Measurements from ENCODE around the gene PPTC7.
A peak's percentile ranks its signal among the peaks of the same experiment; 100 is the strongest.

PPTC7 gene

DNA sequence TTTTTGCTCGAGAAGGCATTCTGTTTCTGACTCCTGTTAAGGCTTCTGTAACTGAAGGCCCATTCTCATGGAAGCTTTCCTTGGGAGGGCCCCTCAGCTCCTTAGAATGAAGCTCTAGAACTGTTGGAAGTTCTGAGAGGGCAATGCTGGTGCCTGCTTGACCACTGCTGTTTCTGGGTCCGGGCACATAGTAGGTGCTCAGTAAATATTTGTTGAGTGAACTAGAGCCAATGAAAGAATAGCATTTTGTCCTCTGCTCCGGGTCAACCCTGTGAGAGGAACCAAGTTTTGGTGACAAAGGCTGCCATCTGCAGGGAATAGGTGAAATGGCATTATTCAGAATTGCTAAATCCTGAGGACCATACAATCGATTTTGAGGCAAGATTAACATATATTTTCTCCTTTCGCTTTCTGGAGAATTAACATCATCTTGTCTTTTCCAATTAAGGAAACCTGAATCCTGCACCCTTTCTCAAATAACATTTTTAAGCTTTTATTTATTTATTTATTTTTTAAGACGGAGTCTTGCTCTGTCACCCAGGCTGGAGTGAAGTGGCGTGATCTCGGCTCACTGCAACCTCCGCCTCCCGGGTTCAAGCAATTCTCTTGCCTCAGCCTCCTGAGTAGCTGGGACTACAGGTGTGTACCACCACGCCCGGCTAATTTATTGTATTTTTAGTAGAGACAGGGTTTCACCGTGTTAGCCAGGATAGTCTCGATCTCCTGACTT, 19.1 kb upstream of the PPTC7 start (continued):
- TF ChIP-seq, protein P1, sequence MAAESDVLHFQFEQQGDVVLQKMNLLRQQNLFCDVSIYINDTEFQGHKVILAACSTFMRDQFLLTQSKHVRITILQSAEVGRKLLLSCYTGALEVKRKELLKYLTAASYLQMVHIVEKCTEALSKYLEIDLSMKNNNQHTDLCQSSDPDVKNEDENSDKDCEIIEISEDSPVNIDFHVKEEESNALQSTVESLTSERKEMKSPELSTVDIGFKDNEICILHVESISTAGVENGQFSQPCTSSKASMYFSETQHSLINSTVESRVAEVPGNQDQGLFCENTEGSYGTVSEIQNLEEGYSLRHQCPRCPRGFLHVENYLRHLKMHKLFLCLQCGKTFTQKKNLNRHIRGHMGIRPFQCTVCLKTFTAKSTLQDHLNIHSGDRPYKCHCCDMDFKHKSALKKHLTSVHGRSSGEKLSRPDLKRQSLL (tag by site-specific recombination; IDR thresholded peaks at IDR 0.05): peak; percentile 75
- TF ChIP-seq, protein P2, sequence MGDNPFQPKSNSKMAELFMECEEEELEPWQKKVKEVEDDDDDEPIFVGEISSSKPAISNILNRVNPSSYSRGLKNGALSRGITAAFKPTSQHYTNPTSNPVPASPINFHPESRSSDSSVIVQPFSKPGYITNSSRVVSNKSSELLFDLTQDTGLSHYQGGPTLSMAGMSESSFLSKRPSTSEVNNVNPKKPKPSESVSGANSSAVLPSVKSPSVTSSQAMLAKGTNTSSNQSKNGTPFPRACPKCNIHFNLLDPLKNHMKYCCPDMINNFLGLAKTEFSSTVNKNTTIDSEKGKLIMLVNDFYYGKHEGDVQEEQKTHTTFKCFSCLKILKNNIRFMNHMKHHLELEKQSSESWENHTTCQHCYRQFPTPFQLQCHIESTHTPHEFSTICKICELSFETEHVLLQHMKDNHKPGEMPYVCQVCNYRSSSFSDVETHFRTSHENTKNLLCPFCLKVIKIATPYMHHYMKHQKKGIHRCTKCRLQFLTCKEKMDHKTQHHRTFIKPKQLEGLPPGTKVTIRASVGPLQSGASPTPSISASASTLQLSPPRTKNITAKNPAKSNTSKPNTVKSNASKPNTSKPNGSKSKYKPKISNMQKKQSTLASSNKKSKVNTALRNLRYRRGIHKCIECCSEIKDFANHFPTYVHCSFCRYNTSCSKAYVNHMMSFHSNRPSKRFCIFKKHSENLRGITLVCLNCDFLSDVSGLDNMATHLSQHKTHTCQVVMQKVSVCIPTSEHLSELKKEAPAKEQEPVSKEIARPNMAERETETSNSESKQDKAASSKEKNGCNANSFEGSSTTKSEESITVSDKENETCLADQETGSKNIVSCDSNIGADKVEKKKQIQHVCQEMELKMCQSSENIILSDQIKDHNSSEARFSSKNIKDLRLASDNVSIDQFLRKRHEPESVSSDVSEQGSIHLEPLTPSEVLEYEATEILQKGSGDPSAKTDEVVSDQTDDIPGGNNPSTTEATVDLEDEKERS (tag by site-specific recombination; IDR thresholded peaks at IDR 0.05): 0 out of 2 replicates have a peak, but pooled peaks have one; percentile 28

DNA sequence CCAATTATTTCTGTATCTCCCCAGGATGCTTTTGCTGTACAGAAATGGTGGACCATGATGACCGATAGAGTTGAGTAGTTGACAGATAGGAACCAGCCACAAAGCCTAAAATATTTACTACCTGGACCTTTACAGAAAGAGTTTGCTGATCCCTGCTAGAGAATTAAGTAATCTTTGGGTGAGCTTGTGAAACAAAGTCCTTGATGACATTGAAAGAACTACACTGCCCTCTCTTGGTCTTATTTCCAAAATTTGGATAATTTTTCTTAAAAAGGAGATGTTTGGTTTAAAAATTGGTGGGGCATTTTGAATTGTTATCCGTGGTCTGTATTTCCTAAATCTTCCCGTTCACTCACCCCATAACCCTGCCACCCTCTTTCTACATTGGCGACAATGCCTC, 17.1 kb upstream of the PPTC7 start:
- Histone ChIP-seq H3K4me3 (ENCODE audit: low read depth, low read length) (no peak overlapping the region), H3K9me3 (ENCODE audit: control insufficient read depth, insufficient read depth, low read depth, low read length) (no peaks in the 10 kb centered on the region), H3K27ac (ENCODE audit: extremely low read depth, low read depth, low read length) (no peak overlapping the region), H3K36me3 (ENCODE audit: control insufficient read depth in 2 of 2, insufficient read depth in 1 of 2, low read length in 2 of 2) (no peaks in the 10 kb centered on the region), H3K4me1 (ENCODE audit: control insufficient read depth, insufficient read depth, low read length) (no peaks in the 10 kb centered on the region)
- ChIA-PET POLR2A (interaction anchor here (0.7 to 1.3 kb wide), 2 partner anchors 87 to 132 kb away, joined by 3 to 4 read pairs; partner anchors contain the start of gene GPN3), CTCF (interaction anchor here (0.6 to 6.1 kb wide), 25 partner anchors 9 to 510 kb away, joined by 3 to 51 read pairs (median 4); partner anchors contain the start of genes ARPC3, FAM216A, GPN3 and TCTN1)
- TF ChIP-seq ZNF843 (tag by site-specific recombination; IDR thresholded peaks at IDR 0.05) (no peak), ZNF169 (tag by site-specific recombination; IDR thresholded peaks at IDR 0.05) (no peak), BCL11B (tag by site-specific recombination; IDR thresholded peaks at IDR 0.05; ENCODE audit: low read depth) (no peak), ZNF112 (tag by site-specific recombination; IDR thresholded peaks at IDR 0.05) (no peak), ZNF548 (tag by site-specific recombination; IDR thresholded peaks at IDR 0.05) (no peak), ZNF654 (tag by site-specific recombination; IDR thresholded peaks at IDR 0.05; ENCODE audit: low read depth) (peak; percentile 83), ZSCAN30 (tag by site-specific recombination; IDR thresholded peaks at IDR 0.05) (no peak), ZEB2 (tag by site-specific recombination; IDR thresholded peaks at IDR 0.05) (0 out of 2 replicates have a peak, but pooled peaks have one; percentile 20), ZNF335 (tag by site-specific recombination; conservative IDR thresholded peaks at IDR 0.05) (peak; percentile 40; the same call in 1 of the 2 replicates), ZNF610 (tag by site-specific recombination; IDR thresholded peaks at IDR 0.05; ENCODE audit: borderline replicate concordance) (no peak), ZSCAN16 (tag by site-specific recombination; IDR thresholded peaks at IDR 0.05) (peak; percentile 95), ZXDB (tag by site-specific recombination; IDR thresholded peaks at IDR 0.05) (no peak), ZBTB48 (tag by site-specific recombination; IDR thresholded peaks at IDR 0.05) (no peak), ZNF311 (tag by site-specific recombination; IDR thresholded peaks at IDR 0.05; ENCODE audit: borderline replicate concordance) (no peak)
- TF ChIP-seq, protein P3, sequence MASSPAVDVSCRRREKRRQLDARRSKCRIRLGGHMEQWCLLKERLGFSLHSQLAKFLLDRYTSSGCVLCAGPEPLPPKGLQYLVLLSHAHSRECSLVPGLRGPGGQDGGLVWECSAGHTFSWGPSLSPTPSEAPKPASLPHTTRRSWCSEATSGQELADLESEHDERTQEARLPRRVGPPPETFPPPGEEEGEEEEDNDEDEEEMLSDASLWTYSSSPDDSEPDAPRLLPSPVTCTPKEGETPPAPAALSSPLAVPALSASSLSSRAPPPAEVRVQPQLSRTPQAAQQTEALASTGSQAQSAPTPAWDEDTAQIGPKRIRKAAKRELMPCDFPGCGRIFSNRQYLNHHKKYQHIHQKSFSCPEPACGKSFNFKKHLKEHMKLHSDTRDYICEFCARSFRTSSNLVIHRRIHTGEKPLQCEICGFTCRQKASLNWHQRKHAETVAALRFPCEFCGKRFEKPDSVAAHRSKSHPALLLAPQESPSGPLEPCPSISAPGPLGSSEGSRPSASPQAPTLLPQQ (tag by site-specific recombination; IDR thresholded peaks at IDR 0.05): peak; percentile 64
- TF ChIP-seq, protein P4, sequence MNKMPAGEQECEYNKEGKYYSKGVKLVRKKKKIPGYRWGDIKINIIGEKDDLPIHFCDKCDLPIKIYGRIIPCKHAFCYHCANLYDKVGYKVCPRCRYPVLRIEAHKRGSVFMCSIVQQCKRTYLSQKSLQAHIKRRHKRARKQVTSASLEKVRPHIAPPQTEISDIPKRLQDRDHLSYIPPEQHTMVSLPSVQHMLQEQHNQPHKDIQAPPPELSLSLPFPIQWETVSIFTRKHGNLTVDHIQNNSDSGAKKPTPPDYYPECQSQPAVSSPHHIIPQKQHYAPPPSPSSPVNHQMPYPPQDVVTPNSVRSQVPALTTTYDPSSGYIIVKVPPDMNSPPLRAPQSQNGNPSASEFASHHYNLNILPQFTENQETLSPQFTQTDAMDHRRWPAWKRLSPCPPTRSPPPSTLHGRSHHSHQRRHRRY (tag by site-specific recombination; IDR thresholded peaks at IDR 0.05): no peak
- TF ChIP-seq, protein P5, sequence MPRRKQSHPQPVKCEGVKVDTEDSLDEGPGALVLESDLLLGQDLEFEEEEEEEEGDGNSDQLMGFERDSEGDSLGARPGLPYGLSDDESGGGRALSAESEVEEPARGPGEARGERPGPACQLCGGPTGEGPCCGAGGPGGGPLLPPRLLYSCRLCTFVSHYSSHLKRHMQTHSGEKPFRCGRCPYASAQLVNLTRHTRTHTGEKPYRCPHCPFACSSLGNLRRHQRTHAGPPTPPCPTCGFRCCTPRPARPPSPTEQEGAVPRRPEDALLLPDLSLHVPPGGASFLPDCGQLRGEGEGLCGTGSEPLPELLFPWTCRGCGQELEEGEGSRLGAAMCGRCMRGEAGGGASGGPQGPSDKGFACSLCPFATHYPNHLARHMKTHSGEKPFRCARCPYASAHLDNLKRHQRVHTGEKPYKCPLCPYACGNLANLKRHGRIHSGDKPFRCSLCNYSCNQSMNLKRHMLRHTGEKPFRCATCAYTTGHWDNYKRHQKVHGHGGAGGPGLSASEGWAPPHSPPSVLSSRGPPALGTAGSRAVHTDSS (tag by site-specific recombination; IDR thresholded peaks at IDR 0.05): no peak
